ENCODE measurements around the gene DOK5. TPM values are rescaled to one million over a fixed set of nuclear protein-coding genes. Genes with fewer than 3 reads are reported as not detected.

The DOK5 gene
- total and polyA plus RNA-seq, 10 of the 15 experiments (the other 5 are each of a cell fraction or from before 2014, with no cell fraction given): 0.03 TPM; not detected in 9

DNA sequence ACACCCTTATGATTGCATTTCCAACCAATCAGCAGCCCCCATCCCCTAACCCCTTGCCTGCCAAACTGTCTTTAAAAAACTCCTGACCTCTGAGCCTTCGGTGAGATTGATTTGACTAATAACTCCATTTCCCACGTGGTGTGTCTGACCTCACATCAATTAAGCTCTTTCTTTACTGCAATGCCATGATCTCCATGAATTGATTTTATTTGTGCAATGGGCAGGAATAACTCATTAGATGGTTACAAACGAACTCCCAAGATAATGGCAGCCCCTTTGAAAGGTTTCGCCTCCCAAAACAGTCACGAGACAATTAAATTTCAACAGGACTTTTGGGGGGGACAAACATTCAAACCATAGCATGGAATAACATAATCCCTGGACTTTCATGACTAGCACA, 161.2 kb downstream of the DOK5 start:
- no peak overlapping the region for H3K4me3 ChIP-seq
- H3K4me2 ChIP-seq (ENCODE audit: control insufficient read depth, insufficient read depth): no peak overlapping the region
- WGBS (ENCODE audit: insufficient coverage, insufficient replicate concordance, low lambda C conversion rate, missing lambda C conversion rate): 28% methylated on average over 5 of the region's 5 CpGs
- ATAC-seq (no peak), FAIRE-seq (no peak), DNase-seq (ENCODE audit: low read depth, low spot score) (no peak)
- no peak overlapping the region for H3K9ac ChIP-seq (ENCODE audit: control insufficient read depth, insufficient read depth, low read length)
- POLR2A ChIA-PET: no interaction called here
- TF ChIP-seq STAT3 (IDR thresholded peaks at IDR 0.05; ENCODE audit: low read depth, low read length) (no peak), EP300 (IDR thresholded peaks at IDR 0.05; ENCODE audit: borderline replicate concordance in 1 of 2, control insufficient read depth in 1 of 2, low read depth in 2 of 2, low read length in 2 of 2) (no peak), IKZF1 (conservative IDR thresholded peaks at IDR 0.05) (no peak), PML (IDR thresholded peaks at IDR 0.05; ENCODE audit: low read length) (no peak), NFXL1 (IDR thresholded peaks at IDR 0.05; ENCODE audit: borderline replicate concordance) (0 out of 2 replicates have a peak, but pooled peaks have one; percentile 12), SUPT20H (IDR thresholded peaks at IDR 0.05; ENCODE audit: borderline replicate concordance, control insufficient read depth, low read depth, low read length) (no peak)
- no peaks in the 10 kb centered on the region; the same call in 2 of the 3 replicates for H3K9me3 ChIP-seq (replicated peaks; ENCODE audit: control insufficient read depth, insufficient read depth, low read length)
- RAD21 ChIA-PET (ENCODE audit: unreplicated experiment): no interaction called here
- no TSS peak for BruUV-seq (replicated peaks)
- intact Hi-C loops (cut with micrococcal nuclease; ENCODE audit: unreplicated experiment) (no loop called here), in situ Hi-C loops (cut with MboI) (loop anchor here (25.0 kb wide), 2 partner anchors 674 to 1074 kb away; no protein-coding TSS in a partner anchor)
- SMC1A ChIA-PET (ENCODE audit: uncharacterized antibody, unreplicated experiment): no interaction called here
- no peaks in the 10 kb centered on the region for H3K27me3 ChIP-seq (replicated peaks in 1 of 2; ENCODE audit: control insufficient read depth in 2 of 2, insufficient read depth in 2 of 2, low read length in 1 of 2)
- CTCF ChIA-PET: interaction anchor here (1.9 kb wide), 1 partner anchor 11 kb away, joined by 4 read pairs; no protein-coding TSS in a partner anchor
- no peaks in the 10 kb centered on the region for H4K20me1 ChIP-seq (ENCODE audit: control insufficient read depth, insufficient read depth)
- H3K27ac ChIP-seq (ENCODE audit: control insufficient read depth, insufficient read depth): no peak overlapping the region
- H3K36me3 ChIP-seq (ENCODE audit: control insufficient read depth in 2 of 2, insufficient read depth in 2 of 2, low read length in 1 of 2): no peaks in the 10 kb centered on the region
- H3K4me1 ChIP-seq (ENCODE audit: control insufficient read depth, insufficient read depth, low read length): peaks cover 8% of the 10 kb centered on the region; the same call in 1 of the 2 replicates
- H2AFZ ChIP-seq (ENCODE audit: control insufficient read depth, low read depth, low read length): no peak overlapping the region
- no peaks in the 10 kb centered on the region for H3K79me2 ChIP-seq (ENCODE audit: control insufficient read depth, insufficient read depth, low read length)

- Histone ChIP-seq H3K27ac (ENCODE audit: control insufficient read depth, insufficient read depth) (no peak overlapping the region), H3K9me3 (replicated peaks; ENCODE audit: control insufficient read depth, insufficient read depth, low read length) (no peaks in the 10 kb centered on the region; the same call in 2 of the 3 replicates), H3K27me3 (replicated peaks in 1 of 2; ENCODE audit: control insufficient read depth in 2 of 2, insufficient read depth in 2 of 2, low read length in 1 of 2) (no peaks in the 10 kb centered on the region), H3K4me2 (ENCODE audit: control insufficient read depth, insufficient read depth) (no peak overlapping the region), H2AFZ (ENCODE audit: control insufficient read depth, low read depth, low read length) (no peak overlapping the region), H3K4me1 (ENCODE audit: control insufficient read depth, insufficient read depth, low read length) (no peaks in the 10 kb centered on the region), H3K4me3 (no peak overlapping the region), H3K9ac (ENCODE audit: control insufficient read depth, insufficient read depth, low read length) (no peak overlapping the region), H4K20me1 (ENCODE audit: control insufficient read depth, insufficient read depth) (no peaks in the 10 kb centered on the region), H3K79me2 (ENCODE audit: control insufficient read depth, insufficient read depth, low read length) (no peaks in the 10 kb centered on the region), H3K36me3 (ENCODE audit: control insufficient read depth in 2 of 2, insufficient read depth in 2 of 2, low read length in 1 of 2) (no peaks in the 10 kb centered on the region)
- ChIA-PET RAD21 (ENCODE audit: unreplicated experiment) (no interaction called here), POLR2A (no interaction called here), SMC1A (ENCODE audit: uncharacterized antibody, unreplicated experiment) (no interaction called here), CTCF (interaction anchor here (1.2 to 1.6 kb wide), 2 partner anchors 12 to 15 kb away, joined by 3 to 4 read pairs; no protein-coding TSS in a partner anchor)
- WGBS (ENCODE audit: insufficient coverage, insufficient replicate concordance, low lambda C conversion rate, missing lambda C conversion rate): 54% methylated on average over 8 of the region's 8 CpGs
- no TSS peak for BruUV-seq (replicated peaks)
- intact Hi-C loops (cut with micrococcal nuclease; ENCODE audit: unreplicated experiment): loop anchor here (10.0 kb wide), 1 partner anchor 1085 kb away; no protein-coding TSS in a partner anchor
- ATAC-seq (no peak), FAIRE-seq (no peak), DNase-seq (ENCODE audit: low read depth, low spot score) (no peak)
- in situ Hi-C loops (cut with MboI): loop anchor here (25.0 kb wide), 2 partner anchors 678 to 1078 kb away; no protein-coding TSS in a partner anchor
- TF ChIP-seq, protein P1, sequence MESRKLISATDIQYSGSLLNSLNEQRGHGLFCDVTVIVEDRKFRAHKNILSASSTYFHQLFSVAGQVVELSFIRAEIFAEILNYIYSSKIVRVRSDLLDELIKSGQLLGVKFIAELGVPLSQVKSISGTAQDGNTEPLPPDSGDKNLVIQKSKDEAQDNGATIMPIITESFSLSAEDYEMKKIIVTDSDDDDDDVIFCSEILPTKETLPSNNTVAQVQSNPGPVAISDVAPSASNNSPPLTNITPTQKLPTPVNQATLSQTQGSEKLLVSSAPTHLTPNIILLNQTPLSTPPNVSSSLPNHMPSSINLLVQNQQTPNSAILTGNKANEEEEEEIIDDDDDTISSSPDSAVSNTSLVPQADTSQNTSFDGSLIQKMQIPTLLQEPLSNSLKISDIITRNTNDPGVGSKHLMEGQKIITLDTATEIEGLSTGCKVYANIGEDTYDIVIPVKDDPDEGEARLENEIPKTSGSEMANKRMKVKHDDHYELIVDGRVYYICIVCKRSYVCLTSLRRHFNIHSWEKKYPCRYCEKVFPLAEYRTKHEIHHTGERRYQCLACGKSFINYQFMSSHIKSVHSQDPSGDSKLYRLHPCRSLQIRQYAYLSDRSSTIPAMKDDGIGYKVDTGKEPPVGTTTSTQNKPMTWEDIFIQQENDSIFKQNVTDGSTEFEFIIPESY (IDR thresholded peaks at IDR 0.05): no peak
- TF ChIP-seq NFYA (IDR thresholded peaks at IDR 0.05; ENCODE audit: borderline replicate concordance, low read depth, low read length) (no peak), SUPT20H (IDR thresholded peaks at IDR 0.05; ENCODE audit: borderline replicate concordance, control insufficient read depth, low read depth, low read length) (no peak), DPF2 (IDR thresholded peaks at IDR 0.05) (no peak), MYB (IDR thresholded peaks at IDR 0.05; ENCODE audit: borderline replicate concordance, low read depth, low read length) (no peak), GABPA (IDR thresholded peaks at IDR 0.05; ENCODE audit: low read depth) (no peak), RAD51 (IDR thresholded peaks at IDR 0.05) (no peak), NR2C2 (IDR thresholded peaks at IDR 0.05; ENCODE audit: borderline replicate concordance, control insufficient read depth, insufficient read length, low read depth) (no peak), MXI1 (IDR thresholded peaks at IDR 0.05; ENCODE audit: low read depth, low read length) (no peak)
- TF ChIP-seq, protein P2, sequence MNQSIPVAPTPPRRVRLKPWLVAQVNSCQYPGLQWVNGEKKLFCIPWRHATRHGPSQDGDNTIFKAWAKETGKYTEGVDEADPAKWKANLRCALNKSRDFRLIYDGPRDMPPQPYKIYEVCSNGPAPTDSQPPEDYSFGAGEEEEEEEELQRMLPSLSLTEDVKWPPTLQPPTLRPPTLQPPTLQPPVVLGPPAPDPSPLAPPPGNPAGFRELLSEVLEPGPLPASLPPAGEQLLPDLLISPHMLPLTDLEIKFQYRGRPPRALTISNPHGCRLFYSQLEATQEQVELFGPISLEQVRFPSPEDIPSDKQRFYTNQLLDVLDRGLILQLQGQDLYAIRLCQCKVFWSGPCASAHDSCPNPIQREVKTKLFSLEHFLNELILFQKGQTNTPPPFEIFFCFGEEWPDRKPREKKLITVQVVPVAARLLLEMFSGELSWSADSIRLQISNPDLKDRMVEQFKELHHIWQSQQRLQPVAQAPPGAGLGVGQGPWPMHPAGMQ (IDR thresholded peaks at IDR 0.05; ENCODE audit: borderline replicate concordance): no peak
Observed at GRCh38 chr20:54639941-54640340, 164.5 kb downstream of the DOK5 start.
